Gastrocnemius medialis (tissue), 4 donors: ENCODE results near the gene BTNL2. TPM values are rescaled to one million over a fixed set of nuclear protein-coding genes. Genes with fewer than 3 reads are reported as not detected.

Source experiments
- ATAC-seq, 2 donors: fragments of 150-250 bp; one replicate each; pipeline ENCODE4 v1.9.1; 2016
- DNase-seq, 2 donors: peaks; one replicate each; pipeline ENCODE4 v3.0.0-alpha.2; 2019
- H3K27ac ChIP-seq, 4 donors: fragments of 200-600 bp; sonication (generic); 1 replicate in 1 of 4; 2 replicates in 3 of 4; pipeline ENCODE4 v1.5.1; 2016 to 2018; ENCODE audit warnings: mild to moderate bottlenecking in 2 of 4, moderate library complexity in 1 of 4
- H3K27me3 ChIP-seq, 3 donors: fragments of 200-600 bp; sonication (generic) in 2 of 3; 1 replicate in 1 of 3; 2 replicates in 2 of 3; pipeline versions ENCODE4 v1.5.1 to v1.6.0; 2016 to 2019; ENCODE audit warnings: mild to moderate bottlenecking in 1 of 3, moderate library complexity in 1 of 3
- H3K36me3 ChIP-seq, 2 donors: fragments of 200-600 bp; sonication (generic) in 1 of 2; one replicate each; pipeline ENCODE4 v1.5.1; 2017 to 2018
- H3K4me1 ChIP-seq, 2 donors: fragments of 200-600 bp; sonication (generic) in 1 of 2; one replicate each; pipeline ENCODE4 v1.5.1; 2016 to 2017; ENCODE audit warnings: mild to moderate bottlenecking in 2 of 2
- H3K4me3 ChIP-seq, 4 donors: fragments of 200-600 bp; sonication (generic) in 3 of 4; 1 replicate in 1 of 4; 2 replicates in 3 of 4; pipeline ENCODE4 v1.5.1; 2016 to 2019; ENCODE audit warnings: mild to moderate bottlenecking in 2 of 4
- H3K9me3 ChIP-seq, 3 donors: fragments of 200-600 bp; sonication (generic) in 2 of 3; 1 replicate in 1 of 3; 2 replicates in 2 of 3; pipeline ENCODE4 v1.5.1; 2016 to 2019
- POLR2A ChIP-seq, 2 donors: fragments of 450-650 bp; IDR thresholded peaks; one replicate each; pipeline ENCODE4 v1.6.1; 2017; ENCODE audit warnings: antibody characterized with exemption in 2 of 2, mild to moderate bottlenecking in 2 of 2, moderate library complexity in 2 of 2
- in situ Hi-C, 4 donors: fragments of 200-750 bp; cut with MboI; loops; one replicate each; pipeline versions ENCODE4 v1.15.0 to v1.8.0; 2017; ENCODE audit warnings: low sequenced_read_pairs in 4 of 4
- intact Hi-C: fragments of 100-400 bp; cut with DNase I; formaldehyde crosslinking; loops from one replicate; pipeline ENCODE4 v1.15.1; 2023; ENCODE audit warnings: low total_unique reads
- total RNA-seq, 4 donors: library from RNA; depleted of rRNA; stranded (reverse); fragments of >200 nt; gene quantifications; one replicate each; pipeline versions ENCODE4 v1.1.0 to v1.2.3, GENCODE V29; 2016
- TF ChIP-seq, protein P1 (sequence below), 5 experiments: fragments of 450-650 bp in 3 of 5; fragments of 200-600 bp in 2 of 5; sonication (generic) in 2 of 5; IDR thresholded peaks in 4 of 5; conservative IDR thresholded peaks in 1 of 5; 1 replicate in 4 of 5; 2 replicates in 1 of 5; pipeline ENCODE4 v1.5.1; 2016 to 2019; ENCODE audit warnings: antibody characterized with exemption in 5 of 5, mild to moderate bottlenecking in 3 of 5, moderate library complexity in 3 of 5

The BTNL2 gene
- total RNA-seq, 4 donors from 2014 or later: not detected

DNA sequence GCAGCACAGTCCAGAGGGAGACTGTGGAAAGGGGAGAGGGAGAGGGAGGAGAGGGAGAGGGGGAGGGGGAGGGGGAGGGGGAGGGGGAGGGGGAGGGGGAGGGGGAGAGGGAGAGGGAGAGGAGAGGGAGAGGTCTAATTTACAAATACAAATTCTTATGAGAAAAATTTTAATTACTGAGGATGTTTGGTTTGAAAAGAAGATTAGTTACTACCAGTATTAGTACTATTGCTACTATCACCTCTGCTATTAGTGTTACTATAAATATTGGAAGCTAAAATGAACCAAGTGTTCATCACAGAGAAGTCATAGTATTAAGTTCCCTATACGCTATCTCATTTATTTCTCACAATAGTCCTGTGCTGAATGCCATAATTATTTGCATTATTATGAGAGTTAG lies 20.9 kb downstream of the BTNL2 start:
- no peaks in the 10 kb centered on the region for H3K27me3 ChIP-seq
- TF ChIP-seq, protein P1, sequence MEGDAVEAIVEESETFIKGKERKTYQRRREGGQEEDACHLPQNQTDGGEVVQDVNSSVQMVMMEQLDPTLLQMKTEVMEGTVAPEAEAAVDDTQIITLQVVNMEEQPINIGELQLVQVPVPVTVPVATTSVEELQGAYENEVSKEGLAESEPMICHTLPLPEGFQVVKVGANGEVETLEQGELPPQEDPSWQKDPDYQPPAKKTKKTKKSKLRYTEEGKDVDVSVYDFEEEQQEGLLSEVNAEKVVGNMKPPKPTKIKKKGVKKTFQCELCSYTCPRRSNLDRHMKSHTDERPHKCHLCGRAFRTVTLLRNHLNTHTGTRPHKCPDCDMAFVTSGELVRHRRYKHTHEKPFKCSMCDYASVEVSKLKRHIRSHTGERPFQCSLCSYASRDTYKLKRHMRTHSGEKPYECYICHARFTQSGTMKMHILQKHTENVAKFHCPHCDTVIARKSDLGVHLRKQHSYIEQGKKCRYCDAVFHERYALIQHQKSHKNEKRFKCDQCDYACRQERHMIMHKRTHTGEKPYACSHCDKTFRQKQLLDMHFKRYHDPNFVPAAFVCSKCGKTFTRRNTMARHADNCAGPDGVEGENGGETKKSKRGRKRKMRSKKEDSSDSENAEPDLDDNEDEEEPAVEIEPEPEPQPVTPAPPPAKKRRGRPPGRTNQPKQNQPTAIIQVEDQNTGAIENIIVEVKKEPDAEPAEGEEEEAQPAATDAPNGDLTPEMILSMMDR (IDR thresholded peaks at IDR 0.05 in 4 of 5, conservative IDR thresholded peaks at IDR 0.05 in 1 of 5): no peak
- no peak for TF ChIP-seq POLR2A (IDR thresholded peaks at IDR 0.05)
- DNase-seq (no peak), ATAC-seq (no peak)
- no peaks in the 10 kb centered on the region for H3K9me3 ChIP-seq
- H3K4me3 ChIP-seq: no peak overlapping the region
- H3K4me1 ChIP-seq: no peaks in the 10 kb centered on the region
- in situ Hi-C loops: no loop called here
- no peak overlapping the region for H3K27ac ChIP-seq
- H3K36me3 ChIP-seq: no peaks in the 10 kb centered on the region
- intact Hi-C loops: no loop called here

DNA sequence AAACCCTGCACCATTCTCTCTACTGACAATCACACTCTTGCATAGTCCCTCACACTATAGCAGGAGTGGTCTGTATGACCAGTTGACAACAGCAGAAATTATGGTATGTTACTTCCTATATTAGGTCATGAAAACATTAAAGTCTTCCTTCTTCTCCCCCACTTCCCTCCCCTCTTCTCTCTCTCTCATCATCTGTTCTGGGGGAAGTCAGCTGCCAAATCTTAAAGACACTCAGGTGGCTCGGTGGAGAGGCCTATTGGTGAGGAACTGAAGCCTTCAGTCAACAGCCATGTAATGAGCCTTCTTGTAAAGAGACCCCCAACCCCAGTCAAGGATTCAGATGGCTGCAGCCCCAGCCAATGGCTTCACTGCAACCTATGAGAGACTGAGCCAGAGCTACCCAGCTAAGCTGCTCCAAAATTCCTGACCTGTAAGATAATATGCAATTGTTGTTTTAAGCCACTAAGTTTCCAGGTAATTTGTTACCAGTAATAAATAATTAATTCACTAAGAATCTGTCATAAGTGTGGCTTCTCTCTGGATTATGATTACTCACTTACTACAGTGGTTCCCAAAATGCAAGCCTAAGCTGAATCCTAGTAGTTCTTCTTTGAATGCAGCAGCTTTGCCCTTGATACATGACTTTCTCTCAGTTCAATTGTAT lies 24.1 kb downstream of the BTNL2 start:
- intact Hi-C loops (no loop called here), in situ Hi-C loops (no loop called here)
- Histone ChIP-seq H3K36me3 (no peaks in the 10 kb centered on the region), H3K9me3 (no peaks in the 10 kb centered on the region), H3K27me3 (no peaks in the 10 kb centered on the region), H3K27ac (no peak overlapping the region), H3K4me3 (no peak overlapping the region), H3K4me1 (no peaks in the 10 kb centered on the region)
- TF ChIP-seq POLR2A (IDR thresholded peaks at IDR 0.05): no peak
- TF ChIP-seq, protein P1 (IDR thresholded peaks at IDR 0.05 in 4 of 5, conservative IDR thresholded peaks at IDR 0.05 in 1 of 5): no peak
- ATAC-seq (no peak), DNase-seq (no peak)

DNA sequence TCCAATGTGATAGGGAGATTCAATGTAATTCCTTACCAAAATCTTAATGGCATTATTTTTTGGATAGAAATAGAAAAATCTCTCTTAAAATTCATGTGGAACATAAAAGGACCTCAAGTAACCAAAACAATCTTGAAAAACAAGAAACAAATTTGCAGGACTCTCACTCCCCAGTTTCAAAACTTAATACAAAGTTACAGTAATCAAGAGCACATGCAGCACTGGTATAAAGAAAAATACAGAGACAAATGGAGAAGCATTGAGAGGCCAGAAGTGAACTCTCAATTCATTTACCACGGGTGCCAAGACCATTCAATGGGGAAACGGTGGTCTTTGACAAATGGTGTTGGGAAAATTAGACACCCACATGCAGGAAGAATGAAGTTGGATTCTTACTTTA lies 27.4 kb downstream of the BTNL2 start:
- Histone ChIP-seq H3K27ac (no peak overlapping the region), H3K27me3 (no peaks in the 10 kb centered on the region), H3K4me3 (no peak overlapping the region), H3K4me1 (no peaks in the 10 kb centered on the region), H3K9me3 (no peaks in the 10 kb centered on the region), H3K36me3 (no peaks in the 10 kb centered on the region)
- no peak for TF ChIP-seq POLR2A (IDR thresholded peaks at IDR 0.05)
- DNase-seq (no peak), ATAC-seq (no peak)
- intact Hi-C loops (no loop called here), in situ Hi-C loops (no loop called here)

DNA sequence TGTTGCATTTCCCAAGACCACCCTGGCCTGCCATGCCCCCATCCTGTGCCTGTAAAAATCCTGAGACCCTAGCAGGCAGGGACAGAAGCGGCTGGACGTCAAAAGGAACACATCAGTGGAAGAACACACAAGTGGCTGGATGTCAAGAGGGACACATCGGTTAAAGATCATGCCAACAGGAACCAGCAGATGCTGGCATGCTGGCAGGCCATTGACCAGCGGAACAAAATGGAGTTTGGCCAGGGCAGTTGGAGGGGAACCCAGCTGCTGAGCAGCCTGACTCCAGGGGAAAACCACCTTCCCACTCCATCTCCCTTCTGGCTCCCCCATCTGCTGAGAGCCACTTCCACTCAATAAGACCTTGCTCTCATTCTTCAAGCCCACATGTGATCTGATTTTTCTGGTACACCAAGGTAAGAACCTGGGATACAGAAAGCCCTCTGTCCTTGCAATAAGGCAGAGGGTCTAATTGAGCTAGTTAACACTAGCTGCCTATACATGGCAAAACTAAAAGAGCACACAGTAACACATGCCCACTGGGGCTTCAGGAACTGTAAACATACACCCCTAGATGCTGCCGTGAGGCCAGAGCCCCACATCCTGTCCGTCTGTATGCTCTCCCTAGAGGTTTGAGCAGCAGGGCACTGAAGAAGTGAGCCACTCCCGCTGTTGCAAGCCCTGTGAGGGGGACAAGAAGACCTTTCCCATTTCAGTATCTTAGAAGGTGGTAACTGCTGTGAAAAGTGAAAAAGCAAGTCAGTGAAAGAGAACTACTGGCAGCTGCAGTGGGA lies 31.0 kb downstream of the BTNL2 start:
- TF ChIP-seq, protein P1 (IDR thresholded peaks at IDR 0.05 in 4 of 5, conservative IDR thresholded peaks at IDR 0.05 in 1 of 5): no peak
- no peak for TF ChIP-seq POLR2A (IDR thresholded peaks at IDR 0.05)
- Histone ChIP-seq H3K4me3 (no peak overlapping the region), H3K27ac (no peak overlapping the region), H3K27me3 (no peaks in the 10 kb centered on the region), H3K36me3 (no peaks in the 10 kb centered on the region), H3K9me3 (no peaks in the 10 kb centered on the region), H3K4me1 (no peaks in the 10 kb centered on the region)
- intact Hi-C loops (no loop called here), in situ Hi-C loops (no loop called here)
- ATAC-seq (no peak), DNase-seq (no peak)

DNA sequence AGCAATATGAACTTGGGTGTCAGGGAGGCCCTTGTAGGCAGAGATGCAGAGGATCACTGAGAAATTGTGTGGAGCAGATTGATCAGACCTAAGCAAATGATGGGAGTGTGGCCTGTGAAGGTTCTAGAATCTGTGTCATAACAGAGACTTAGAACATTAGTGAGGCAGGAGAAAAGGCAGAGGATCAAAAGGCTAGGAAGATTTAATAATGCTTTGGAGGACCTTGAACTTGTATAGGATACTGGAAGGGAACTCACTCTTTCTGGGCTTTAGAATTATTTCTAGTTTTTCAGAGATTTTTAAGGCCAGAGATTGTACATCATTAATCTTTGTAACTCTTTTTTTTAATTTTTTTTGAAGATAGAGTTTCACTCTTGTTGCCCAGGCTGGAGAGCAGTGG lies 35.2 kb downstream of the BTNL2 start, which contains the start of gene TSBP1:
Gene TSBP1 (minus strand): TSS at position 101 of the 400 bp plus-strand sequence. CDS start 197 bp downstream, outside the sequence.
- H3K4me1 ChIP-seq: no peaks in the 10 kb centered on the region
- no peaks in the 10 kb centered on the region for H3K27me3 ChIP-seq
- H3K9me3 ChIP-seq: no peaks in the 10 kb centered on the region
- intact Hi-C loops: no loop called here
- TF ChIP-seq POLR2A (IDR thresholded peaks at IDR 0.05): no peak
- TF ChIP-seq, protein P1 (IDR thresholded peaks at IDR 0.05 in 4 of 5, conservative IDR thresholded peaks at IDR 0.05 in 1 of 5): no peak
- DNase-seq (no peak), ATAC-seq (no peak)
- in situ Hi-C loops: no loop called here
- no peak within 1 kb of the TSS for H3K4me3 ChIP-seq
- H3K36me3 ChIP-seq: no peaks in the 10 kb centered on the region
- H3K27ac ChIP-seq: no peak within 1 kb of the TSS
